ENCODE measurements around the gene ATAD2B.

- TF ChIP-seq CTCF (IDR thresholded peaks at IDR 0.05) (no peak), POLR2A (IDR thresholded peaks at IDR 0.05) (no peak)
Observed at GRCh38 chr2:23767876-23768621, 158.9 kb downstream of the ATAD2B start.
